NCI-H2196 (cell line): ENCODE measurements around the gene EPGN.

Experiments
- DNase-seq: peaks from one replicate; lab custom pipeline; 2025; ENCODE audit not compliant: unreplicated experiment; lab: John Stamatoyannopoulos, UW

Gene EPGN

DNA sequence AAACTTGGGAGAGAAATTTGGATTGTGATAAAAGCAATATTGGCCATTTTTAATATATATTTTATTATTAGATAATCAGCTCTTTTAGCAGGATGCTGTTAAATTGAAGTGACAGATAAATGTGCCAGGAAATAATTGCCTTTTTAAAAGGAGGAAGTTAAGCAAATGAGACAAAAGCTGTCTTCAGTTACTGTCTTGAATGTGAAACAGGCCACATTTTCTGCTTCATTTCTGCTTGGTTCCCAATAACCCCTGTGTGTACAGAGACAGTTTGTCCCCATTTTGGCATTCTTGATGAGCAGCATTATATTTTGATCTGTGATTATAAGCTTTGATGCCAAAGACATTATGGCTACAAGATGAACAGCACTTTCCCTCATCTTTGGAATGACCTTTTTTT is 953 bp downstream of the EPGN start:
- DNase-seq: no peak

DNA sequence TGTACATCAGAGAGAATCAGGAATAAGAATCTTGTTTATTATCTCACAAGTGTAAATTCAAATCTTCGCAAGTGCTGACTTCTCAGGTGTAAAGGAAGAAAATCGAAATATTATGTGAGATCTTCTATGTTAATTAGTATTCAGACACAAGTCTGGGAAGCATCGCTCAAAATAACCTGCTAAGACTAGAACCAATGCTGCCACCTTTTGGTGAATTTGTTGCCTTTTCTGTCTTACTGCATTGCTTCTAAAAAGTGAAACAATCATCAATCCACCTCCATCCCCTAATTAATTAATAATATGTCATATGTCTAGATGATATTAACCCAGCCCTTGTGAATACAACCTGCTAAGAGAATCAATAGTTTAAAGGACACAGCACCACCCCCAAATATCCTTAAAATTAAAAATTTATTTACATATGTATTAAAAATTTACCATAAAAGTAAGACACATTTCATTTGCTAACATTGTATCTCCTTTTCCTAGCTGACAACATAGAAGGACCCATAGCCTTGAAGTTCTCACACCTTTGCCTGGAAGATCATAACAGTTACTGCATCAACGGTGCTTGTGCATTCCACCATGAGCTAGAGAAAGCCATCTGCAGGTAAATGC is 3.5 kb downstream of the EPGN start:
- DNase-seq: peak; percentile 51

DNA sequence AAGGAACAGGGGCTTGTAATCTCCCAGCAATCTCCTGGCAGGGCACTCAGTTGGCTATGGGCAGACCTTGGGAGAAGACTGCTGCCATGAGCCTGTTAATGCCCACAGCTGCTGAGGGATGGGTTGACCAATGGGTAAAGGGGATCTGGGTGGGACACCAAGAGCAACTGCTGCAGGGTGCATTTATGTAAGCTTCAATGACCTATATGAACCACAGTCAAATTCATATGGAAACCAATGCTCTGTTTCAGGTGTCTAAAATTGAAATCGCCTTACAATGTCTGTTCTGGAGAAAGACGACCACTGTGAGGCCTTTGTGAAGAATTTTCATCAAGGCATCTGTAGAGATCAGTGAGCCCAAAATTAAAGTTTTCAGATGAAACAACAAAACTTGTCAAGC is 6.1 kb downstream of the EPGN start:
- DNase-seq: no peak

DNA sequence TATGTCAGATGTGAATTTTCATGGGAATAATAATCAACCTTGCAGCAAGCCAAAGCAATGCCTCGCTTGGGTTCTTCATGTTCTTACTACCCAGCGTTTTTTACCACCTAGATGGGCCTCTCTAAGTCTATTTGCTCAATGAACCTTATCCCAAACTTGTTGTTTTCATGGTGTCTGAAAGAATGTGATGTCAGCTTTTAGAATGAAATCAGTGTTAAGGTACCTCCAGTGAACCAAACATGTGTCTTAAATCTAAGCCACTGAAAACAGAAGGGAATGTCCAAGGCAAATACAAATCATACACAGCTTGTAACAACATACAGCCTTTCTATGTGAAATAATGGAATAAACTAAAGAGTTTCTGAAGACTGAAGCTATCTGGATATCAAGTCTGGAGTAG is 6.7 kb downstream of the EPGN start:
- no peak for DNase-seq

DNA sequence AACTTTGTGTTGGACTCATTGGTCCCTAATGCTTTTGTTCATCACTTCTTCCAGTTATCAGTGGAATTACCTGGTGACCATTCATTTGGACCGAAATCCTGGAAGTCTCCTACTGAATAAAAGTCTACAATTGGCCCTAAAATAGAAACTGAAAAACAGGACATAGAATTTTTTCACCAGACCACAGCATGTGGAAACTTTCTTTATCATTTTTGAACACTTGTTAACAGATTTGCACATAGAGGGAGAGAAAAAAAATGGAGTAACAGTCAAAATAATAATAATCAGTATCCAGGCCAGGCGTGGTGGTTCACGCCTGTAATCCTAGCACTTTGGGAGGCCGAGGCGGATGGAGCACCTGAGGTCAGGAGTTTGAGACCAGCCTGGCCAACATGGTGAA is 7.1 kb downstream of the EPGN start:
- DNase-seq: no peak

DNA sequence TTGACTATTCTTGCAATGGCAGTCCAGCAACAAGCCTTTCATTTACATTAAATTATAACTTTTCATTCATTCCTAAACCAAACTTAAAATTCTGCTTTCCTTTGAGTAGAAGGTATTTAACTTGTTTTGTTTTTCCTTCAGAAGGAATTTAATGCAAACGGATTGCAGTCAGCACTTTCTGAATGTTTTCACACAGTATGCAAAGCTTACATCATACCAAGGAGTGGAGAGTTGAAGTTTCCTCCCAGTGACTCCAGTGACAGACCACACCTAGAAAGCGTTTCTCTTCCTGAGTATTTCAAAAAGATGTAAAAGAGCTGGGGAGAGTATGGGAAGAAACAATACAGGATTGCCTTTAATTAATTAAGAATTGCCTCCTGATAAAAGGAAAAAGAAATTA is 8.1 kb downstream of the EPGN start:
- no peak for DNase-seq

DNA sequence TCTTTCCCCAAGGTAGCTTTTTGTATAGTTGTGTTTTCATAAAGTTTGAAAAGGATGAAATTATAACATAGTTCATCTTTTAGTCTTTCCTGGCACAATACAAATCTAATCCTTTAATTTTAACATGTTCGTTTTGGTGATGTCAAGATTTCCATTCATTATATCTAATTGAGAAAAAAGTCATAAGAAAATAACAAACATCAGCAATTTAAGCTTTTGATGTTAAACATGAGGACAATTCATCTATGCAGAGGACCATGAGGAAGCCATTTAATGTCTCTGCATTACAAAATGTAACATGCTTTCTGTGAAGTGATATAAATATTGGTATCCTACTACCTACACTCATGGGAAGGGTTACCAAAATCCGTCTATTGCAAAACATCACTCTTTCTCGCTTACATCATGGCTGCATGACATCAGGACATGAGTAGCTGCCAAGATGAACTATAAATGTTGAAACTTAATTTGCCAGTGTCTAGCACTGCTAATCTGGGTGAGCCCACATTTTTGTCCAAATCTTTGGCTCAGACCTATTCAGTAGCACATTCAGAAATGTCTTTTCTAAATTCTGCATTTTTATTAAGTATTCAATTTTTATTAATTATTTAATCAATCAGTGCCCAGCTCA is 9.5 kb downstream of the EPGN start:
- DNase-seq: no peak

DNA sequence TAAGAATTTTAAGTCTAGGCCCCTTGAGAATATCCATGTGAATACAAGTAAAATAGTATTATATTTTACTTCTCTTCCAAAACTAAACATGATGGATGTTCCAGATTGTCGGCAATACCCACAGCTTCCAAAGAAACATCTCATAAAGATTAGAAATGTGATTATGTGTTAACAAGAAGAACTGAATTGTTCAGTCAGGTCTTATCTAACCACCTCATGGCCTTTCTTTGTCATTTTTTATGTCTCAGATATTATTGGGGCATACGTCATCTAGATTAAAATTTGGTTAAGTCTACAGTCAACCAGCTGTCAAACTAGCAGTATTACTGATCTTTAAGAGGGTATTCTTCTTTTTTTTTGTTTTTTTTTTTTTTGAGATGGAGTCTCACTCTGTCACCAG is 10.0 kb downstream of the EPGN start:
- DNase-seq: no peak

DNA sequence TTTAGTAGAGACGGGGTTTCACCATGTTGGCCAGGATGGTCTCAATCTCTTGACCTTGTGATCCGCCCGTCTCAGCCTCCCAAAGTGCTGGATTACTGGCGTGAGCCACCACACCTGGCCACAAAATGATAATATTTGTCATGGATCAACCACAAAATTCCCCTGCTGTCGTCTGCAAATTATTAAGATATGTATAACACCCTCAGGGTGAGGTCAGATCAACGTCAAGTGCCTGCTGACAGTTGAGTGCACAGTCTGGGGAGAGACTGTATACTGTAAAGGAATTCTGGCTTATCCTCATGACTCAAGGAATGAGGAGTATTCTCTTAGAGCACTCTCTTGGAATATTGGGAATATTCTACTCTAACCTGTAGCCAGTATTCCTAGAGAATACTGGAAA is 11.2 kb downstream of the EPGN start:
- DNase-seq: no peak

DNA sequence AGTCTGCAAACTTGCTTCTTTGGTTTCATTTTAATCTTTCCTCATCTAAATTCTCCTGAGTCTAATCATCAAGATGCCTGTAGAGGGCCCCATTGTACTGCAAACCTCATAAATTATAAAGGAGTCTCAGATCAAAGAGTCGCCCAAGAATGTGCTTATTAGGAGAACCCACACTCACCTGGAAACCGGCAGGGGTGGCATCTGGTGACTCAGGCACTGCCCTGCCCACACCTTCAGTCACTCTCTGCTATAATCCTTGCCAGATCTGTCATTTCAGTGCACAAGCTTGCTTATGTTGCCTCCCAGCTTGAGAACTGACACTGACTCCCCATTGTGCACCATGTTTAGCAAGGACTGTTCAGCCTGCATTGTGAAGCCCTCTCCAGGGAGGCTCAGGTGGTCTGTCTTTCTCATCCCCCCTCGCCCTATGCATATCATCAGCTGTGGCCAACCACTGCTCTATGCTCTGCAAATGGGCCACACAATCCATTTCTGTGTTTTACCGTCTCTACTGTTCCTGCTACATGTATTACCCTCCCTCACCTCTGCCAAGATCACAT is 12.4 kb downstream of the EPGN start:
- DNase-seq: peak; percentile 29

DNA sequence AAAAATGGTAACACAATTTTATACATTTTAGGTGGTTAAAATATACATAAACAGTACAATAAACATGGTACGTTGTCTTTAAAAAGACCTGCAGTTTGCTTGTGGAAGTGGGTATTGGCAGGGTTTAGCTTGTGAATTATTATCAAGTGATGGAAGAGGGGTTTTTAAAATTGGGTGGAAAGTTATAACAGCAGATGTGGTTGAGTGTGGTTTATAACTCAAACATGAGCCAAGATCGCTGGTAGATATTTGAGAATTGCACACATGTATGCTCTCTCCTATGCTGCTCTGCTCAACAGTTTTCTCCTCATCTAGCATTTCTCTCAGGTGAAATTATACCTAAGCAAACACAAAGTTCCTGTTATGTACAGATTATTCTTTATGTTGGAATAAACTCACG is 14.0 kb downstream of the EPGN start:
- no peak for DNase-seq

DNA sequence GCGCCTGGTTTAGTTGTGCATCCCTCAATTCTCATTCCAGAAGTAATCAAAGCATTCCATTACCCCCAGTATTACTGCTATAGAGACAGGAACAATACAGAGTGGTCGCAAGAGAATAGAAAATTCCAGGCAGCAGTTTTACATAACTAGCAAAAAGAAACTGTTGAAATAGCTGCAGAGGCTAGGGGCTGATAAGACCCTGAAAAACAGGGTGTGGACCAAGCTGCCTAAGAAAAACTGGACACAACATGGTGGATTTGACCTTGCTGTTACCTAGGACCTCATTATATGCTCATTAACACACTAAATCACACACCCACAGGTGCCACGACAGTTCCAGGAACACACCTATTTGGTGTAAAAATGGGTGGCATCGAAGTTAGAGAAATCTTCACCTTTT is 15.4 kb downstream of the EPGN start:
- no peak for DNase-seq

DNA sequence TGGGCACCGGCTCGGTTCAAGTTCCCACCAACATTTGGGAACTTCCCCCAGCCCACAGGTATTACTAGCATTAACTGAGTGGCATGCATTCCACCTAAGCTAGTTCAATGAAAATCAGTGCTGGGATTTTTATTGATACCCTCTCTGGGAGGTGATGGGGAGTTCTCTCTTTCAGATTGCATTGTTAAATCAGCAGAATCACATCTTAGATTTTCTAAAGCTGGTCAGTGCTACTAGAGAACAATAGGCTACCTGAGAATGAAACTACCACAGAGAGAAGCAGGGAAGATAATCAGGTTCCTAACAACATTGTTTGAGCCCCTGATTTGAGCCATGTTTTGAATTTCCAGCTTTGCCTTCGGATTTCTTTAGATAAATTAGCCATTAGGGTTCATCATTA is 16.0 kb downstream of the EPGN start:
- no peak for DNase-seq

DNA sequence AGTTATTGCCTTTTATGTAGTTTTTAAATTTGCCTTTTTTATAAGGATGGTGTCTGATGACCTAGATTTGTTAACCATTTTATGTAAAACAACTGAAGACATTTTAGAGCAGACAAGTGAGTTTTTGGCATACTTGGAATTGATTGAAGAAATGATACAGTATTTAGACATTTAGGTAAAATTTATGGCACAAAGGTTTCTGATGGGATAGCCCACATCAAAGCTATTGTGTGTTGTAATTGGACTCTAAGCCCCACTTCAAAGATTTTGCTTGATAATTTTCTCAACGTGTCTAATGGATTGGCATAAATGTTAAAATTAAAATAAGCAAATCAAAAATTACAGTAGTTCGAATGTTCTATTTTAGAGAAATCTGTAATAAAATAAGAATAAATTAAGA is 17.6 kb downstream of the EPGN start:
- no peak for DNase-seq

DNA sequence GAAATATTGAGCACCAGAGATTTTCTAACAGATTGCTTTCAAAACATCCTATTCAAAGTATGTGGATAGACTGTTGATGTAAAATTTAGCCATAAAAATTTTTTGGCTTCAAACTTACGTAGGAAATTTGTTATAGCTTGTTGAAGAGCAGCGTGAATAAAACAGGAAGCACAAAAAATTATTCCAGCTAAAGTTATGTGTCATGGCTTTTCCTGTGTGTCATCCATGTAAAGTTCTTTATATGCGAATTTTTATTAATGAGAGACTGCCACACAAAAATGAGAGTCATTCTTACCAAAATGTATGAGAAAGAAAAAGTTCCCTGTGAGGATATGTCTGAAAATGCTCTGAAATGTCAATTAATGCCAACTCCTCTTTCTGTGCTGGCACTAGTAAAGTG is 19.5 kb downstream of the EPGN start:
- no peak for DNase-seq

DNA sequence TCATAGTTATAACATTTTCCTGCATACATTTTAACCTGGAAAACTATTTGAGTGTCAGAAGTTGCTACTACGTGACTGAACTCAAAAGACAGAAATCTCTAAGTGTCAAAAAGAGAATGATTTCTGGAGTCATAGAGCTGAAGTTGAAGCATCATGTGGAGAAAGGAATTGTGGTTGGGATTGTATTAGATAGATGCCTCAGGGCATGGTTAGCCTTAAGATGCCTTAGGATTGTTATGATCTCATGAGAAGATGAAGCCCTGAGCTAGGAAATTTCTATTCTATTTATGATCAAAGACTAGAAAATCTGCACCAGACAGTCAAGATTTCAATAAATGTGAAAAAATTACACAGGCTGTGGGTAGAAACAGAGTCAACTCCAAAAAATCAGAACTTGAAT is 20.2 kb downstream of the EPGN start:
- DNase-seq: no peak

DNA sequence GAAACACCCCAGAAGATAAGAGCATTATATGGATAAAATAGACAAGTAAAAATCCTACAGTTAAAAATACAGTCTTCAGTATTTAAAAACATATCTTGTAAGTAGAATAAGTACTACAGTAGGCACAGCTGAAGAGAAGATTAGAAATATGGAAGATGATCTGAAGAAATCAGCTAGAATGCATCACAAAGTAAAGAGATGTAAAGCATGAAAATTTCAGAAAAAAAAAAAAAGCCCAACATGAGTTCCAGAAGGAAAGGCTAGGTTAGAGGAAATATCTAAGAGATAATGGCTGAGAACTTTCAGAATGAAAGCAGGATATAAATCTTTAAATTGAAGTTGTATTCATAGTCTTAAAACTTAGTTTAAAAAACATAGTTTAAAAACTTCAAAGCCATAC is 21.0 kb downstream of the EPGN start:
- DNase-seq: no peak

DNA sequence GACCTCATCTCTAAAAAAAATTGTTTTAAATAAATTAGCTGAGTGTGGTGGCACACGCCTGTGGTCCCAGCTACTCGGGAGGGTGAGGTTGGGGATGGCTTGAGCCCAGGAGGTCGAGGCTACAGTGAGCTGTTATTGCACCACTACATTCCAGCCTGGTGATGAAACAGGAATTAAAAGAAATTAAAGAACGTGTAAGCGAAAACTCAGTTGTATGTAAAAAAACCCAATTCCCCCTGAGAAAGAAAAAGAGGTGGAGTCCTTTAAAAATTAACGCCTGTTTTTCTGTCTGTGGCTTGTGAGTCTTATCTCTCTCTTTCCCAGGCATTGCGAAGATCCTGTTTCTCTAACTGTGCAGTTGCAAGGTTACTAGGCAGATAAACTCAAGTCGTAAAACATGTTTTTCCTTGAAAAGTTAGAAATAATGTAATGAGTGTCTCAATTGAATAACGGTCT is 22.1 kb downstream of the EPGN start:
- no peak for DNase-seq

DNA sequence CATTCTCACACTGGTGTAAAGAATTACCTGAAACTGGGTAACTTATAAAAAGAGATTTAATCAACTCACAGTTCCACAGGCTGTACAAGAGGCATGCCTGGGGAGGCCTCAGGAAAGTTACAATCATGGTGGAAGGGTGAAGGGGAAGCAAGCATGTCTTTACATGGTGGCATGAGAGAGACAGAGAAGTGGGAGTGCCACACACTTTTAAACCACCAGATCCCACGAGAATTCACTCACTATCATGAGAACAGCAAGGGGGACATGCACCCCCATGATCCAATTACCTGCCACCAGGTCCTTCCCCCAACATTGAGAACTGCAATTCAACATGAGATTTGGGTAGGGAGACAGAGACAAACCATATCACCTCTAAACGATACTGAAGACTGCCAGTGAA is 23.0 kb downstream of the EPGN start:
- DNase-seq: no peak

DNA sequence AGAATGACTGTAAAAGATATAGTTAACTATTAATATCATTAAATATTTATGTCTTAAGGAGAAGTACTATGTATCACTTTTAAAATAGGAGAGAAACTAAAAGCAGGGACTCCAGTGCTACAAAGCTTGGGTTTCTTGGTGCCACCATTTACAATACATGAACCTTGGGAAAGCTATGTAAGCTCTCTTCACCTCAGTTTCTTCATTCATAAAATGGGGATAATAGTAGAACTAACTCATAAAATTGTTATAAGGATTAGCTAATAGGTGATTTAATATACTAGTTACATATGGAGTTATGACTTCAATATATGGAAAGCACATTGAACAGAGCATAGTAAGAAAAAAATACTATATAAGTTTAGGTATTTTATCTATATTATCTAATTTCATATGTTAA is 23.7 kb downstream of the EPGN start:
- no peak for DNase-seq

DNA sequence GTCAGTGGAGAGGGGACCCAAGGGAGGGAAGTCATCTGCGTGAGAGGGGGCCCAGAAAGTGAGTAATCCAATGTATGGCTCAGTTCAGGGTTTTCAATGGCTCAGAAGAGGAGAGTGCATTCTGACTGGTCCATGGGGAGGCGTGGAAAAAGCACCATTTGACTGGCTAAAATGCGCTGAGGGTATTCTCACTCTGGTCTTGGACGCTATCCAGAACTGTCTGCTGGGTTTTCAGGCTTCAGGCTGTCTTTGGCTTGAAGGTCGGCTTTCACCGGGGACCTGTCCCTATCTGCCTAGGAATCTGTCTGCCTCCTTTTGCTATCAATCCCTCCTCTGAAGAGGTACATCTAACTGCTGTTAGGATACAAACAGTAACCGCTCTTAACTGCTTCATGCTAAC is 26.4 kb downstream of the EPGN start:
- no peak for DNase-seq

DNA sequence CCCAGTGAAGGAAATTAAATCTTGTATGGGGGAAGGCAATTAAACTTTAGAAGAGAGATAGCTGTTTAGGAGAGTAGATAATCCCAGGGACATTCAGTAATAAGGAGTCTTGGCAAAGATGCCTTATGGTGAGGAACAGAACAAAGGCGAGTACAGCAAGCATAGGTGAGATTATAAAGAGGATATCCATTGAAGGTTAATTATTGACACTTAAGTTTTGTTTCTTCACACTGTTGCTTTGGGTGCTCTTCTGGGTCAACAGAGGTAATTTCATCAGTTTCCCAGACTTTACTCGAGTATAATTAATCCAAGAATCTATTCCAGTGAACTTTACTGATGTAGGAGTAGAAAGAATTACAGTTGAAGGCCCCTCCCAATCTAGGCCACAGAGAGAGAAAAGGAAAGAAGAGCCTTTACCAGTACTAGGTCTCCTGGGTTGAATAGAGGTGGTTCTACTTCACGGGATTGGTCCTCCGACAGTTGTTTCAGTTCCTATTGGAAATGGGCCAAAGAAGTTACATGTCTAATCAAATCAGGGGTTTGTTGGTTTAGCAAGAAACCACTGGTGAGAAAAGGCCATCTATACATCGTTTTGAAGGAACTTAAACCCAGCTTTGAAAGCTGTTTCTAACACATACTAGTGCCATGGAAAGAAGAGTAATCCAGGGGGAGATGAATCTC is 27.2 kb downstream of the EPGN start:
- no peak for DNase-seq
